ENCODE measurements around the gene FAM90A1.
"Not testable (repeated sequence)": the region's sequence is repeated elsewhere in the genome, so short reads cannot be mapped to it uniquely, and the experiment has no call there.

The FAM90A1 gene

GRCh38 chr12:8226992-8227731, at the start of gene FAM90A1:
TSS of gene FAM90A1 (minus strand) at chr12:8227618. CDS start at chr12:8224832, 2,786 bp downstream.
- peak; percentile 39 for DNase-seq

- DNase-seq, result not testable (repeated sequence)
Observed at GRCh38 chr12:8276397-8276796, 49.0 kb upstream of the FAM90A1 start.

GRCh38 chr12:8266706-8267105, 39.3 kb upstream of the FAM90A1 start:
- DNase-seq, result not testable (repeated sequence)

- DNase-seq, result not testable (repeated sequence)
Observed at GRCh38 chr12:8264236-8264635, 36.8 kb upstream of the FAM90A1 start.

GRCh38 chr12:8261111-8261554, 33.7 kb upstream of the FAM90A1 start:
- not testable (repeated sequence) for DNase-seq

GRCh38 chr12:8256356-8256755, 28.9 kb upstream of the FAM90A1 start:
- DNase-seq, result not testable (repeated sequence)

GRCh38 chr12:8254705-8255104, 27.3 kb upstream of the FAM90A1 start:
- not testable (repeated sequence) for DNase-seq

- not testable (repeated sequence) for DNase-seq
Observed at GRCh38 chr12:8252056-8252818, 24.8 kb upstream of the FAM90A1 start.

GRCh38 chr12:8251616-8252015, 24.2 kb upstream of the FAM90A1 start:
- not testable (repeated sequence) for DNase-seq

- DNase-seq, result peak; percentile 88
Observed at GRCh38 chr12:8246941-8247535, 19.6 kb upstream of the FAM90A1 start.

GRCh38 chr12:8243682-8244161, 16.3 kb upstream of the FAM90A1 start:
- not testable (repeated sequence) for DNase-seq

GRCh38 chr12:8242880-8243681, 15.7 kb upstream of the FAM90A1 start:
- DNase-seq, result peak; percentile 95

- not testable (repeated sequence) for DNase-seq
Observed at GRCh38 chr12:8242622-8242879, 15.1 kb upstream of the FAM90A1 start.

GRCh38 chr12:8241917-8242621, 14.7 kb upstream of the FAM90A1 start:
- DNase-seq, result peak; percentile 71

GRCh38 chr12:8240340-8241114, 13.1 kb upstream of the FAM90A1 start:
- DNase-seq, result not testable (repeated sequence)

GRCh38 chr12:8237031-8237430, 9.6 kb upstream of the FAM90A1 start:
- DNase-seq, result not testable (repeated sequence)

GRCh38 chr12:8235316-8236157, 8.1 kb upstream of the FAM90A1 start:
- peak; percentile 80 for DNase-seq

- DNase-seq, result not testable (repeated sequence)
Observed at GRCh38 chr12:8234746-8235145, 7.3 kb upstream of the FAM90A1 start.

- DNase-seq, result not testable (repeated sequence)
Observed at GRCh38 chr12:8233935-8234495, 6.6 kb upstream of the FAM90A1 start.

Measured in fibroblast of skin of right biceps (primary cell).